ENCODE measurements around the gene IRF4.

GRCh38 chr6:397056-397455 is 5.5 kb downstream of the IRF4 start:
- TF ChIP-seq, protein P1, sequence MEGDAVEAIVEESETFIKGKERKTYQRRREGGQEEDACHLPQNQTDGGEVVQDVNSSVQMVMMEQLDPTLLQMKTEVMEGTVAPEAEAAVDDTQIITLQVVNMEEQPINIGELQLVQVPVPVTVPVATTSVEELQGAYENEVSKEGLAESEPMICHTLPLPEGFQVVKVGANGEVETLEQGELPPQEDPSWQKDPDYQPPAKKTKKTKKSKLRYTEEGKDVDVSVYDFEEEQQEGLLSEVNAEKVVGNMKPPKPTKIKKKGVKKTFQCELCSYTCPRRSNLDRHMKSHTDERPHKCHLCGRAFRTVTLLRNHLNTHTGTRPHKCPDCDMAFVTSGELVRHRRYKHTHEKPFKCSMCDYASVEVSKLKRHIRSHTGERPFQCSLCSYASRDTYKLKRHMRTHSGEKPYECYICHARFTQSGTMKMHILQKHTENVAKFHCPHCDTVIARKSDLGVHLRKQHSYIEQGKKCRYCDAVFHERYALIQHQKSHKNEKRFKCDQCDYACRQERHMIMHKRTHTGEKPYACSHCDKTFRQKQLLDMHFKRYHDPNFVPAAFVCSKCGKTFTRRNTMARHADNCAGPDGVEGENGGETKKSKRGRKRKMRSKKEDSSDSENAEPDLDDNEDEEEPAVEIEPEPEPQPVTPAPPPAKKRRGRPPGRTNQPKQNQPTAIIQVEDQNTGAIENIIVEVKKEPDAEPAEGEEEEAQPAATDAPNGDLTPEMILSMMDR (IDR thresholded peaks at IDR 0.05) = no peak
- no peak for TF ChIP-seq POLR2A (IDR thresholded peaks at IDR 0.05)

Measured in testis (tissue), 2 donors.